H1 (cell line): ENCODE measurements around the gene NLK. TPM values are rescaled to one million over a fixed set of nuclear protein-coding genes. Genes with fewer than 3 reads are reported as not detected.

Experiments used
- CTCF ChIA-PET: fragments of 300-600 bp; sonication (Branson Sonifier 250); formaldehyde crosslinking; loops from one replicate; lab custom pipeline; 2021; ENCODE audit not compliant: partially characterized antibody; lab: Charles Lee
- POLR2A ChIA-PET: fragments of 300-600 bp; sonication (Branson Sonifier 250); formaldehyde crosslinking; loops from one replicate; lab custom pipeline; 2021; ENCODE audit warnings: inconsistent platforms; ENCODE audit not compliant: partially characterized antibody; lab: Charles Lee
- DNase-seq, 2 experiments: peaks; one replicate each; pipeline versions ENCODE4 v3.0.0 to v3.0.0-alpha.2; 2010 to 2022; ENCODE audit warnings: low spot score in 2 of 2, low read depth in 1 of 2, mixed read lengths in 1 of 2
- FAIRE-seq: peaks from 2 replicates; lab custom pipeline; 2011; peaks lifted over from hg19 to GRCh38; lab: Jason Lieb, UNC
- H2AFZ ChIP-seq: 2 replicates; pipeline ENCODE4 v1.8.1; 2012; ENCODE audit warnings: low read length, inconsistent platforms
- H2AK5ac ChIP-seq: 2 replicates; pipeline ENCODE4 v1.6.1; 2013; ENCODE audit warnings: low read depth, low read length
- H2BK120ac ChIP-seq: replicated peaks from 2 replicates; pipeline ENCODE3; 2013; ENCODE audit warnings: low read depth, low read length, inconsistent platforms
- H2BK12ac ChIP-seq: 2 replicates; pipeline ENCODE4 v1.6.1; 2013; ENCODE audit warnings: low read depth, low read length
- H2BK15ac ChIP-seq: 2 replicates; pipeline ENCODE4 v1.6.1; 2013; ENCODE audit warnings: low read length
- H2BK20ac ChIP-seq: 2 replicates; pipeline ENCODE4 v1.6.1; 2013; ENCODE audit warnings: low read length
- H2BK5ac ChIP-seq: 2 replicates; pipeline ENCODE4 v1.6.1; 2013; ENCODE audit warnings: low read depth, low read length
- H3K14ac ChIP-seq: 2 replicates; pipeline ENCODE4 v1.6.1; 2013; ENCODE audit warnings: inconsistent platforms; ENCODE audit not compliant: insufficient read length
- H3K18ac ChIP-seq: 2 replicates; pipeline ENCODE4 v1.6.1; 2013; ENCODE audit warnings: low read length; ENCODE audit errors: extremely low read depth
- H3K23ac ChIP-seq: 2 replicates; pipeline ENCODE4 v1.6.1; 2013; ENCODE audit warnings: inconsistent platforms; ENCODE audit not compliant: insufficient read length
- H3K23me2 ChIP-seq: 2 replicates; pipeline ENCODE4 v1.6.1; 2013; ENCODE audit warnings: low read depth, low read length
- H3K27ac ChIP-seq: 2 replicates; pipeline ENCODE4 v1.6.1; 2011; ENCODE audit warnings: low read depth, low read length, inconsistent platforms
- H3K27me3 ChIP-seq, 4 experiments: replicated peaks in 1 of 4; 1 replicate in 1 of 4; 2 replicates in 3 of 4; pipeline versions ENCODE4 v1.6.1 to v1.8.1; 2011 to 2013; ENCODE audit warnings: low read length in 3 of 4, mild to moderate bottlenecking in 3 of 4, inconsistent platforms in 2 of 4, mixed read lengths in 2 of 4, moderate library complexity in 1 of 4; ENCODE audit not compliant: control insufficient read depth in 3 of 4, insufficient read depth in 3 of 4; ENCODE audit errors: extremely low read depth in 1 of 4
- H3K36me3 ChIP-seq, 4 experiments: 2 replicates each; pipeline versions ENCODE4 v1.6.1 to v1.8.1; 2011 to 2013; ENCODE audit warnings: mild to moderate bottlenecking in 4 of 4, low read length in 3 of 4, moderate library complexity in 2 of 4, control low read depth in 1 of 4, inconsistent platforms in 1 of 4; ENCODE audit not compliant: insufficient read depth in 4 of 4, control insufficient read depth in 2 of 4
- H3K4ac ChIP-seq: replicated peaks from 2 replicates; pipeline ENCODE3; 2013; ENCODE audit warnings: low read length, low read depth, mixed read lengths, inconsistent platforms; ENCODE audit not compliant: insufficient read length
- H3K4me1 ChIP-seq, 4 experiments: replicated peaks in 1 of 4; 1 replicate in 1 of 4; 2 replicates in 3 of 4; pipeline versions ENCODE4 v1.6.1 to v1.8.1; 2011 to 2013; ENCODE audit warnings: low read length in 3 of 4, inconsistent platforms in 2 of 4, mixed read lengths in 1 of 4; ENCODE audit not compliant: insufficient read depth in 4 of 4, control insufficient read depth in 3 of 4
- H3K4me2 ChIP-seq, 2 experiments: 2 replicates each; pipeline versions ENCODE4 v1.6.1 to v1.8.1; 2011 to 2013; ENCODE audit warnings: low read depth in 2 of 2, low read length in 2 of 2, control low read depth in 1 of 2, inconsistent platforms in 1 of 2, mild to moderate bottlenecking in 1 of 2; ENCODE audit not compliant: insufficient read depth in 1 of 2
- H3K4me3 ChIP-seq, 4 experiments: fragments of 200-600, 300-600 bp in 1 of 4; sonication (generic), shearing (Covaris generic), sonication (Bioruptor Twin) in 1 of 4; 2 replicates each; pipeline versions ENCODE4 v1.5.1 to v1.8.1; 2011 to 2016; ENCODE audit warnings: low read length in 4 of 4, low read depth in 3 of 4, control low read depth in 2 of 4, inconsistent platforms in 2 of 4, mild to moderate bottlenecking in 2 of 4, mixed read lengths in 1 of 4, moderate library complexity in 1 of 4; ENCODE audit not compliant: insufficient read depth in 2 of 4; ENCODE audit errors: extremely low read depth in 1 of 4
- H3K56ac ChIP-seq: replicated peaks from 2 replicates; pipeline ENCODE3; 2013; ENCODE audit warnings: low read depth, mild to moderate bottlenecking, mixed read lengths, low read length, inconsistent platforms; ENCODE audit not compliant: insufficient read length
- H3K79me1 ChIP-seq: 2 replicates; pipeline ENCODE4 v1.6.1; 2013; ENCODE audit warnings: low read depth, low read length, control low read depth
- H3K79me2 ChIP-seq, 2 experiments: 2 replicates each; pipeline versions ENCODE4 v1.6.1 to v1.8.1; 2012 to 2013; ENCODE audit warnings: low read length in 2 of 2, mild to moderate bottlenecking in 2 of 2, inconsistent platforms in 1 of 2; ENCODE audit not compliant: insufficient read depth in 2 of 2, control insufficient read depth in 1 of 2
- H3K9ac ChIP-seq, 4 experiments: replicated peaks in 1 of 4; 1 replicate in 1 of 4; 2 replicates in 3 of 4; pipeline versions ENCODE4 v1.6.1 to v1.8.1; 2011 to 2013; ENCODE audit warnings: low read depth in 3 of 4, low read length in 3 of 4, control low read depth in 2 of 4, mild to moderate bottlenecking in 2 of 4, moderate library complexity in 2 of 4, inconsistent platforms in 1 of 4; ENCODE audit errors: extremely low read depth in 1 of 4
- H3K9me3 ChIP-seq, 2 experiments: 2 replicates each; pipeline versions ENCODE4 v1.6.1 to v1.8.1; 2012 to 2013; ENCODE audit warnings: mild to moderate bottlenecking in 2 of 2, moderate library complexity in 2 of 2, control low read depth in 1 of 2, inconsistent platforms in 1 of 2, low read depth in 1 of 2, low read length in 1 of 2, mixed read lengths in 1 of 2; ENCODE audit not compliant: insufficient read depth in 2 of 2
- H4K20me1 ChIP-seq, 2 experiments: replicated peaks in 1 of 2; 2 replicates each; pipeline versions ENCODE3 to v1.8.1; 2011 to 2013; ENCODE audit warnings: inconsistent platforms in 2 of 2, low read length in 2 of 2, mild to moderate bottlenecking in 1 of 2; ENCODE audit not compliant: insufficient read depth in 2 of 2, control insufficient read depth in 1 of 2
- H4K5ac ChIP-seq: 2 replicates; pipeline ENCODE4 v1.6.1; 2013; ENCODE audit warnings: low read length, low read depth, mixed read lengths, inconsistent platforms; ENCODE audit not compliant: insufficient read length
- H4K8ac ChIP-seq: 2 replicates; pipeline ENCODE4 v1.8.0; 2013; ENCODE audit warnings: mild to moderate bottlenecking, moderate library complexity, low read length, inconsistent platforms; ENCODE audit not compliant: insufficient read depth; ENCODE audit errors: extremely low read depth
- H4K91ac ChIP-seq: replicated peaks from 2 replicates; pipeline ENCODE3; 2013; ENCODE audit warnings: low read length, mixed read lengths, inconsistent platforms; ENCODE audit not compliant: insufficient read length
- BCL11A ChIP-seq, 2 experiments: IDR thresholded peaks; one replicate each; pipeline ENCODE4 v1.6.1; 2011; ENCODE audit warnings: low read depth in 2 of 2, low read length in 2 of 2, mild to moderate bottlenecking in 2 of 2
- SP2 ChIP-seq: IDR thresholded peaks from 2 replicates; pipeline ENCODE4 v1.6.1; 2012; ENCODE audit warnings: mild to moderate bottlenecking, low read length, inconsistent platforms
- SRF ChIP-seq: IDR thresholded peaks from 2 replicates; pipeline ENCODE4 v1.6.1; 2011; ENCODE audit warnings: mild to moderate bottlenecking, low read depth, low read length, moderate library complexity
- TAF7 ChIP-seq: optimal IDR thresholded peaks from 2 replicates; pipeline ENCODE3; 2011; ENCODE audit warnings: low read depth, mild to moderate bottlenecking, inconsistent platforms, low read length, moderate library complexity, borderline replicate concordance
- polyA plus RNA-seq, 7 experiments: library from polyadenylated mRNA; depleted of rRNA in 3 of 7; stranded (reverse) in 5 of 7; unstranded in 2 of 7; fragments of >200 nt in 5 of 7; fragments of 200-250 nt in 2 of 7; gene quantifications; 1 replicate in 5 of 7; 2 replicates in 1 of 7; 4 replicates in 1 of 7; pipeline versions ENCODE4 v1.2.1 to v1.2.3, GENCODE V29; 2011 to 2013; ENCODE audit warnings: missing spikeins in 2 of 7, mixed read lengths in 2 of 7
- total RNA-seq: library from RNA; stranded (reverse); fragmentation: NEBNext Ultra II Directional; extraction: Animal tissue kit (Norgen Biotek cat#: 25700); gene quantifications from 2 replicates; pipeline ENCODE4 v1.2.1, GENCODE V29; 2021

The NLK gene
- total and polyA plus RNA-seq, 2 of the 8 experiments (the other 6 are each of a cell fraction or from before 2014, with no cell fraction given): 30.8 to 49.9 TPM

DNA sequence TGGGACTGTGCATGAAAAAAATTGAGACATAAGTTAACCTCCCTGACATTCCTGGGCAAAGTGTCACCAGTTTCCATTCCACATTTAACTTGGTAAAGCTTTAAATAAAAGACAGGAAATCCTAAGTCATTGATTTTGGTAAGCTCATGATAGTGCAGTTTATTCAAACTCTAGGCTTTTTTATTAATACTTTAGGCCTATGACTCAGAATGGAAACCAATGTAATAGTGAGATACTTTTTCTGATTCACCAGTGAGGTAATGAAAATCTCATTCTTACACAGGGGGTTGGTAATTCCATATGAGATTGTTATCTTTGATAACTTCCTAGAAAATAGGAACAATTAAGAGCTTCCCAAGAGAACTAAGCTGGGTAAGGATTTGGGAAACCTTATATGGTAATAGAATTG is 91.1 kb downstream of the NLK start:
- Histone ChIP-seq H2BK12ac (no peak overlapping the region), H3K14ac (no peak overlapping the region), H3K9ac (no peak overlapping the region), H3K27ac (no peak overlapping the region), H3K79me1 (no peaks in the 10 kb centered on the region), H3K36me3 (peaks cover 0 to 11% (median 4%) of the 10 kb centered on the region in 4 experiments; a peak in 3 of 8 replicates), H3K4me3 (no peak overlapping the region), H3K4ac (no peak overlapping the region), H3K23ac (no peak overlapping the region), H2BK20ac (no peak overlapping the region), H2BK5ac (no peak overlapping the region), H4K20me1 (peaks cover 0 to 2% of the 10 kb centered on the region in 2 experiments), H3K79me2 (no peaks in the 10 kb centered on the region), H4K8ac (no peak overlapping the region), H3K4me1 (no peaks in the 10 kb centered on the region), H4K5ac (no peak overlapping the region), H3K56ac (no peak overlapping the region), H3K23me2 (no peaks in the 10 kb centered on the region), H3K9me3 (no peaks in the 10 kb centered on the region), H2BK120ac (no peak overlapping the region), H3K18ac (no peak overlapping the region), H3K4me2 (no peak overlapping the region), H2AK5ac (no peak overlapping the region), H2BK15ac (no peak overlapping the region)
- CTCF ChIA-PET: interaction anchor here (0.5 to 1.2 kb wide), 5 partner anchors 34 to 157 kb away, joined by 3 read pairs; no protein-coding TSS in a partner anchor
- FAIRE-seq: no peak
- POLR2A ChIA-PET: interaction anchor here (0.9 kb wide), 1 partner anchor 11 kb away, joined by 3 read pairs; no protein-coding TSS in a partner anchor
- TF ChIP-seq TAF7 (no peak), SRF (no peak), SP2 (no peak), BCL11A (IDR thresholded peaks at IDR 0.05; ENCODE audit: low read depth in 2 of 2, low read length in 2 of 2) (no peak)
- TF ChIP-seq, all 59 proteins: peak for 0
- no peak for DNase-seq
- Histone ChIP-seq H4K91ac (no peak overlapping the region), H3K27me3 (no peaks in the 10 kb centered on the region), H2AFZ (no peak overlapping the region)
